T-cell (primary cell): Measurements from ENCODE around the gene RSU1. TPM values are rescaled to one million over a fixed set of nuclear protein-coding genes. Genes with fewer than 3 reads are reported as not detected.

ENCODE experiments used
- ATAC-seq, 4 experiments: fragments of 200-7000 bp in 3 of 4; fragments of 150-1000 bp in 1 of 4; cut with Tn5 transposase; replicated peaks in 1 of 4; 1 replicate in 3 of 4; 2 replicates in 1 of 4; pipeline ENCODE4 v1.10.0; 2021; ENCODE audit warnings: moderate library complexity in 3 of 4, mild to moderate bottlenecking in 2 of 4, moderate number of reproducible peaks in 1 of 4
- CTCF ChIA-PET, 2 donors: fragments of 300-600 bp; sonication (Branson Sonifier 250); formaldehyde crosslinking; loops; one replicate each; lab custom pipeline; 2022; ENCODE audit warnings: antibody characterized with exemption in 2 of 2; lab: Charles Lee
- POLR2A ChIA-PET, 2 donors: fragments of 300-600 bp; sonication (Branson Sonifier 250); formaldehyde crosslinking; loops; one replicate each; lab custom pipeline; 2022; ENCODE audit warnings: antibody characterized with exemption in 2 of 2; lab: Charles Lee
- DNase-seq, 35 experiments: peaks; one replicate each; pipeline versions ENCODE4 v3.0.0 to v3.0.0-alpha.2; 2013 to 2023
- H3K27ac ChIP-seq: one replicate; pipeline ENCODE4 v1.5.1; 2013; ENCODE audit warnings: low read length
- H3K27me3 ChIP-seq, 2 experiments: replicated peaks in 1 of 2; 1 replicate in 1 of 2; 2 replicates in 1 of 2; pipeline versions ENCODE4 v1.6.1 to v1.7.0; 2013; ENCODE audit warnings: low read length in 1 of 2, mixed read lengths in 1 of 2; ENCODE audit not compliant: control insufficient read depth in 2 of 2, insufficient read depth in 2 of 2; ENCODE audit errors: extremely low read depth in 1 of 2
- H3K36me3 ChIP-seq, 2 donors: 1 replicate in 1 of 2; 2 replicates in 1 of 2; pipeline versions ENCODE4 v1.6.1 to v1.7.0; 2013; ENCODE audit warnings: low read length in 1 of 2; ENCODE audit not compliant: control insufficient read depth in 2 of 2, insufficient read depth in 1 of 2; ENCODE audit errors: extremely low read depth in 1 of 2
- H3K4me1 ChIP-seq, 2 experiments: 1 replicate in 1 of 2; 2 replicates in 1 of 2; pipeline versions ENCODE4 v1.6.1 to v1.7.0; 2013; ENCODE audit warnings: low read length in 2 of 2, mixed read lengths in 1 of 2; ENCODE audit not compliant: insufficient read depth in 2 of 2, control insufficient read depth in 1 of 2; ENCODE audit errors: extremely low read depth in 1 of 2
- H3K4me3 ChIP-seq, 2 donors: 1 replicate in 1 of 2; 2 replicates in 1 of 2; pipeline versions ENCODE4 v1.5.1 to v1.7.0; 2013; ENCODE audit warnings: mild to moderate bottlenecking in 2 of 2, low read length in 1 of 2, moderate library complexity in 1 of 2; ENCODE audit not compliant: control insufficient read depth in 1 of 2; ENCODE audit errors: extremely low read depth in 1 of 2
- H3K9me3 ChIP-seq: 2 replicates; pipeline ENCODE4 v1.7.0; 2013
- H3K27ac Mint-ChIP-seq, 2 donors: one replicate each; pipeline ENCODE4 v1.8.0; 2020 to 2021; ENCODE audit warnings: mild to moderate bottlenecking in 2 of 2, mixed read lengths in 2 of 2
- H3K27me3 Mint-ChIP-seq, 2 donors: one replicate each; pipeline ENCODE4 v1.8.0; 2021 to 2022; ENCODE audit warnings: mixed read lengths in 2 of 2
- H3K36me3 Mint-ChIP-seq: one replicate; pipeline ENCODE4 v1.8.0; 2021; ENCODE audit warnings: mixed read lengths
- H3K4me1 Mint-ChIP-seq, 3 donors: one replicate each; pipeline ENCODE4 v1.8.0; 2020 to 2022; ENCODE audit warnings: mixed read lengths in 3 of 3, mild to moderate bottlenecking in 1 of 3
- H3K4me3 Mint-ChIP-seq, 3 donors: one replicate each; pipeline ENCODE4 v1.8.0; 2020 to 2022; ENCODE audit warnings: mild to moderate bottlenecking in 3 of 3, mixed read lengths in 3 of 3, moderate library complexity in 3 of 3
- H3K9me3 Mint-ChIP-seq, 3 donors: one replicate each; pipeline ENCODE4 v1.8.0; 2020 to 2022; ENCODE audit warnings: mixed read lengths in 3 of 3
- WGBS: methylation state at CpG from one replicate; pipeline ENCODE4 v1.1.5; 2013; ENCODE audit warnings: missing lambda C conversion rate; ENCODE audit not compliant: insufficient coverage; 5-methylcytosine and 5-hydroxymethylcytosine counted together
- total RNA-seq, 35 experiments: library from RNA in 6 of 35; stranded (reverse) in 6 of 35; fragments of 120-200 nt in 1 of 35; gene quantifications; one replicate each; pipeline versions ENCODE4 v1.2.1 to v1.2.4 and lab custom pipeline; 2013 to 2026

The RSU1 gene
- total RNA-seq (10 to 100 TPM; 49.5 to 60.4 (median 58.1) TPM), total RNA-seq (lab: John Stamatoyannopoulos, UW) (19.8 to 97.5 (median 59.7) reads per million in 29 experiments)
- total RNA-seq (2013): 56.5 TPM

GRCh38 chr10:16817125-16818019 lies at the start of gene RSU1:
Gene RSU1, minus strand, starts transcription at chr10:16817424. Its CDS starts 343 bp downstream, at chr10:16817081.
- CTCF ChIA-PET: interaction anchor here (0.6 to 1.5 kb wide), 19 partner anchors 8 to 915 kb away, joined by 3 to 9 read pairs (median 3); partner anchors contain the start of gene TRDMT1 (in 1 of the 2)
- ATAC-seq: peak; percentile 96 to 100 (median 98)
- peak; percentile 99 to 100 (median 100) for DNase-seq
- H3K27me3 ChIP-seq: no peaks in the 10 kb centered on the region
- H3K27ac ChIP-seq: peak within 1 kb of the TSS; percentile 93
- peaks cover 1% of the 10 kb centered on the region for H3K9me3 ChIP-seq
- H3K9me3 Mint-ChIP-seq: peaks cover 0 to 10% (median 8%) of the 10 kb centered on the region in 3 donors
- POLR2A ChIA-PET: interaction anchor here in 1 of 2 donors (0.6 to 1.5 kb wide), 13 partner anchors 18 to 636 kb away, joined by 3 to 10 read pairs (median 4); partner anchors contain the start of genes PTER and TRDMT1
- peaks cover 24% of the 10 kb centered on the region for H3K36me3 Mint-ChIP-seq
- H3K4me3 Mint-ChIP-seq: peak within 1 kb of the TSS; percentile 93 to 97 (median 93)
- H3K4me3 ChIP-seq: peak within 1 kb of the TSS; percentile 81 to 93
- peak within 1 kb of the TSS; percentile 96 to 97 for H3K27ac Mint-ChIP-seq
- H3K27me3 Mint-ChIP-seq: no peaks in the 10 kb centered on the region
- peaks cover 14 to 28% of the 10 kb centered on the region in 2 experiments for H3K4me1 ChIP-seq
- H3K4me1 Mint-ChIP-seq: peaks cover 41 to 52% (median 42%) of the 10 kb centered on the region in 3 donors
- peaks cover 0 to 6% of the 10 kb centered on the region in 2 donors for H3K36me3 ChIP-seq
- WGBS: under 1% methylated on average over 57 of the region's 65 CpGs

- 100% methylated on average over 2 of the region's 7 CpGs for WGBS
- Mint-ChIP-seq H3K27ac (no peak overlapping the region), H3K4me1 (no peaks in the 10 kb centered on the region), H3K36me3 (peaks cover 19% of the 10 kb centered on the region), H3K9me3 (no peaks in the 10 kb centered on the region), H3K4me3 (no peak overlapping the region), H3K27me3 (no peaks in the 10 kb centered on the region)
- Histone ChIP-seq H3K36me3 (no peaks in the 10 kb centered on the region), H3K27me3 (no peaks in the 10 kb centered on the region), H3K9me3 (no peaks in the 10 kb centered on the region), H3K27ac (no peak overlapping the region), H3K4me1 (no peaks in the 10 kb centered on the region), H3K4me3 (no peak overlapping the region)
- ChIA-PET POLR2A (no interaction called here), CTCF (no interaction called here)
- no peak for DNase-seq
- no peak for ATAC-seq
Observed at GRCh38 chr10:16866541-16867275, 49.5 kb upstream of the RSU1 start.

GRCh38 chr10:16865766-16866165 lies 48.5 kb upstream of the RSU1 start:
- Histone ChIP-seq H3K9me3 (no peaks in the 10 kb centered on the region), H3K36me3 (no peaks in the 10 kb centered on the region), H3K4me3 (no peak overlapping the region), H3K27ac (no peak overlapping the region), H3K4me1 (no peaks in the 10 kb centered on the region), H3K27me3 (no peaks in the 10 kb centered on the region)
- Mint-ChIP-seq H3K27me3 (no peaks in the 10 kb centered on the region), H3K4me3 (no peak overlapping the region), H3K36me3 (peaks cover 24% of the 10 kb centered on the region), H3K4me1 (no peaks in the 10 kb centered on the region), H3K27ac (no peak overlapping the region), H3K9me3 (peaks cover 0 to 3% (median 2%) of the 10 kb centered on the region in 3 donors)
- DNase-seq (no peak), ATAC-seq (no peak)
- WGBS: 78% methylated on average over 7 of the region's 7 CpGs
- ChIA-PET POLR2A (no interaction called here), CTCF (interaction anchor here in 1 of 2 donors (0.5 kb wide), 1 partner anchor 980 kb away, joined by 4 read pairs; no protein-coding TSS in a partner anchor)

GRCh38 chr10:16863766-16864165 lies 46.5 kb upstream of the RSU1 start:
- H3K36me3 ChIP-seq: no peaks in the 10 kb centered on the region
- H3K27ac ChIP-seq: no peak overlapping the region
- H3K9me3 Mint-ChIP-seq: peaks cover 0 to 8% (median 6%) of the 10 kb centered on the region in 3 donors
- H3K4me1 ChIP-seq: no peaks in the 10 kb centered on the region
- no peaks in the 10 kb centered on the region for H3K4me1 Mint-ChIP-seq
- ChIA-PET POLR2A (interaction anchor here in 1 of 2 donors (0.6 to 0.9 kb wide), 3 partner anchors 10 to 384 kb away, joined by 4 to 6 read pairs (median 5); no protein-coding TSS in a partner anchor), CTCF (interaction anchor here (0.6 kb wide), 2 partner anchors 133 to 318 kb away, joined by 3 to 4 read pairs; no protein-coding TSS in a partner anchor)
- no peak for ATAC-seq
- H3K4me3 Mint-ChIP-seq: no peak overlapping the region
- H3K27me3 Mint-ChIP-seq: no peaks in the 10 kb centered on the region
- H3K27ac Mint-ChIP-seq: no peak overlapping the region
- WGBS: no CpG with 5 or more reads among the region's 2 CpGs
- no peak overlapping the region for H3K4me3 ChIP-seq
- H3K27me3 ChIP-seq: no peaks in the 10 kb centered on the region
- H3K9me3 ChIP-seq: no peaks in the 10 kb centered on the region
- peaks cover 24% of the 10 kb centered on the region for H3K36me3 Mint-ChIP-seq
- DNase-seq: no peak

GRCh38 chr10:16857419-16857818 lies 40.2 kb upstream of the RSU1 start:
- H3K4me1 ChIP-seq: no peaks in the 10 kb centered on the region
- POLR2A ChIA-PET: interaction anchor here in 1 of 2 donors (0.6 kb wide), 1 partner anchor 299 kb away, joined by 3 read pairs; no protein-coding TSS in a partner anchor
- peaks cover 0 to 8% (median 6%) of the 10 kb centered on the region in 3 donors for H3K9me3 Mint-ChIP-seq

More at GRCh38 chr10:16857419-16857818, 40.2 kb upstream of the RSU1 start:
- Histone ChIP-seq H3K9me3 (no peaks in the 10 kb centered on the region), H3K36me3 (no peaks in the 10 kb centered on the region), H3K27me3 (no peaks in the 10 kb centered on the region), H3K27ac (no peak overlapping the region), H3K4me3 (no peak overlapping the region)
- ATAC-seq (no peak), DNase-seq (no peak)
- no CpG with 5 or more reads among the region's 4 CpGs for WGBS
- no peak overlapping the region for H3K4me3 Mint-ChIP-seq
- H3K27me3 Mint-ChIP-seq: no peaks in the 10 kb centered on the region
- peaks cover 12% of the 10 kb centered on the region for H3K36me3 Mint-ChIP-seq
- CTCF ChIA-PET: no interaction called here
- H3K27ac Mint-ChIP-seq: no peak overlapping the region
- no peaks in the 10 kb centered on the region for H3K4me1 Mint-ChIP-seq
